ENCODE data around the gene PLCB1.

DNA sequence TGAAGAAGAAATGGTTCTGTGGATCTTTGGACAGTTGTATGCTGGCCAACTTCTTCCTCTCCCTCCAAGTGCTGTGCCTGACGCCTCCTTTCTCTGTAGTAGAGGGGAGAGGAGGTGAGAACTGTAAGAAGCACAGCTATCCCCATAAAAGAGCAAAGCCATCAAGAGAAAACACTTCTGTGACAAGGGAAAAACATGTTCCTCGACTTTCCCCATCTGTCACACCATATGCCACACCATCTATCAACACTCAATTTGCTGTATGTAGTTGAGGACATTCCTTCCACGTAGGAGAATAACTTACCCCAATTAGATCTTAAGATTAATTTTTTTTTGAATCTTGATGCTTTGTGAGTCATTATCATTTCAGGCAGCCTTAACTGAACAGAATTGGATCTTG is 780.7 kb downstream of the PLCB1 start:
- TF ChIP-seq CTCF (IDR thresholded peaks at IDR 0.05; ENCODE audit: poor library complexity) (no peak), EZH2 (IDR thresholded peaks at IDR 0.05; ENCODE audit: borderline replicate concordance) (no peak), EZH2phosphoT487 (IDR thresholded peaks at IDR 0.05; ENCODE audit: low read depth, severe bottlenecking, unreplicated experiment) (no peak)

Data from hepatocyte (in vitro differentiated cells).